Type B pancreatic cell (in vitro differentiated cells): ENCODE results near the gene GOLGA7B. TPM values are rescaled to one million over a fixed set of nuclear protein-coding genes. Genes with fewer than 3 reads are reported as not detected.
"Not testable (repeated sequence)": the region's sequence is repeated elsewhere in the genome, so short reads cannot be mapped to it uniquely, and the experiment has no call there.

Experiments
- DNase-seq: peaks from one replicate; pipeline ENCODE4 v3.0.0; 2021; ENCODE audit warnings: mixed read lengths; ENCODE audit not compliant: unreplicated experiment; ENCODE audit errors: extremely low spot score
- H3K27ac Mint-ChIP-seq: 2 replicates; pipeline ENCODE4 v1.8.0; 2021; ENCODE audit warnings: mild to moderate bottlenecking, mixed read lengths
- H3K27me3 Mint-ChIP-seq: 2 replicates; pipeline ENCODE4 v1.8.0; 2021; ENCODE audit warnings: mixed read lengths
- H3K36me3 Mint-ChIP-seq: 2 replicates; pipeline ENCODE4 v1.8.0; 2021; ENCODE audit warnings: mixed read lengths
- H3K4me1 Mint-ChIP-seq: one replicate; pipeline ENCODE4 v1.8.0; 2021; ENCODE audit warnings: mixed read lengths; ENCODE audit not compliant: unreplicated experiment
- H3K4me3 Mint-ChIP-seq: 2 replicates; pipeline ENCODE4 v1.8.0; 2021; ENCODE audit warnings: mild to moderate bottlenecking, mixed read lengths
- H3K9me3 Mint-ChIP-seq: 2 replicates; pipeline ENCODE4 v1.8.0; 2021; ENCODE audit warnings: mixed read lengths
- total RNA-seq: library from RNA; stranded (reverse); gene quantifications from 2 replicates; pipeline ENCODE4 v1.2.1, GENCODE V29; 2021; ENCODE audit warnings: low replicate concordance
- TF ChIP-seq, protein P1 (sequence below): fragments of 200-600 bp; sonication (generic); conservative IDR thresholded peaks from 2 replicates; pipeline ENCODE4 v1.5.0; 2021; ENCODE audit warnings: antibody characterized with exemption, mild to moderate bottlenecking

The GOLGA7B gene
- total RNA-seq, 1 donor from 2014 or later: 0.41 TPM

DNA sequence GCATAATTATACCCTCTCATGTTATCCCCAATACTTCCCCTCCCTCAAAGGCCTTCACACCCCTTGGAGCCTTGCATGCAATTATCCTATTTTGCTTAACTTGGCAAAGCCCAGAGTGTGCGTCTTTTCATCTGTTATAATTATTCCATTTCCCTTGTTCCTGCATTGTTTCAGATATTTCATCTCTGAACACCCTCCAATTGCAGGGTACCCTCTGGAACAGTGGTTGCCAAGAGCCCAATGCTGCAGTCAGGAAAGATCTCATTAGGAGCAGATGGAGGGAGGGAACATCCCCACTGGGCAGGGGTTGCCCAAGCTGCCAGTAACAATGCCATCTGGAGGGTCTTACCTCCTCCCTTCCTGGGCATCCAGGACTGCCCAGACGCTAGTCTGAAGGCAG is 18.4 kb upstream of the GOLGA7B start:
- Mint-ChIP-seq H3K9me3 (no peaks in the 10 kb centered on the region), H3K4me3 (no peak overlapping the region), H3K27me3 (peaks cover 47% of the 10 kb centered on the region), H3K4me1 (no peaks in the 10 kb centered on the region), H3K36me3 (no peaks in the 10 kb centered on the region), H3K27ac (no peak overlapping the region)
- DNase-seq: no peak
- TF ChIP-seq, protein P1, sequence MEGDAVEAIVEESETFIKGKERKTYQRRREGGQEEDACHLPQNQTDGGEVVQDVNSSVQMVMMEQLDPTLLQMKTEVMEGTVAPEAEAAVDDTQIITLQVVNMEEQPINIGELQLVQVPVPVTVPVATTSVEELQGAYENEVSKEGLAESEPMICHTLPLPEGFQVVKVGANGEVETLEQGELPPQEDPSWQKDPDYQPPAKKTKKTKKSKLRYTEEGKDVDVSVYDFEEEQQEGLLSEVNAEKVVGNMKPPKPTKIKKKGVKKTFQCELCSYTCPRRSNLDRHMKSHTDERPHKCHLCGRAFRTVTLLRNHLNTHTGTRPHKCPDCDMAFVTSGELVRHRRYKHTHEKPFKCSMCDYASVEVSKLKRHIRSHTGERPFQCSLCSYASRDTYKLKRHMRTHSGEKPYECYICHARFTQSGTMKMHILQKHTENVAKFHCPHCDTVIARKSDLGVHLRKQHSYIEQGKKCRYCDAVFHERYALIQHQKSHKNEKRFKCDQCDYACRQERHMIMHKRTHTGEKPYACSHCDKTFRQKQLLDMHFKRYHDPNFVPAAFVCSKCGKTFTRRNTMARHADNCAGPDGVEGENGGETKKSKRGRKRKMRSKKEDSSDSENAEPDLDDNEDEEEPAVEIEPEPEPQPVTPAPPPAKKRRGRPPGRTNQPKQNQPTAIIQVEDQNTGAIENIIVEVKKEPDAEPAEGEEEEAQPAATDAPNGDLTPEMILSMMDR: no peak

DNA sequence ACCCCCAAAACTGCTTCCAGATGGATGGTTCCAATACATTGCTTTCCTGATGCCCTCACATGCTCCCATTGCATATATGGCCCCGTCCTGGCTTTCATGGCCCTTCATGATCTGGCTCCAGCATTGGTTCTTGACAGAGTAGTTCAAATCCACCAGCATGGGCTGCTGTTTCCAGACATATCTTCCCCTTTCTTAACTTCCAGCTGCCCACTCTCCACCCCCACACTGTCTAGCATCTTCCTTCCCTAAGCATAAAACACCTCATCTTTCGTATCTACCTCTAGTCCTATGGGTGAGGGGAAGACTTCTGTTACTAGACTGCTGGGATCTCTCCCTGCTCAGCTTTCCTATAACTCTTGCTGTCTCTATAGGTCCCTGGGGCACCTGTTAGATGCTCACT is 13.2 kb upstream of the GOLGA7B start:
- TF ChIP-seq, protein P1: no peak
- Mint-ChIP-seq H3K27ac (no peak overlapping the region), H3K27me3 (peaks cover 62% of the 10 kb centered on the region), H3K9me3 (no peaks in the 10 kb centered on the region), H3K4me3 (no peak overlapping the region), H3K4me1 (no peaks in the 10 kb centered on the region), H3K36me3 (no peaks in the 10 kb centered on the region)
- DNase-seq: no peak

DNA sequence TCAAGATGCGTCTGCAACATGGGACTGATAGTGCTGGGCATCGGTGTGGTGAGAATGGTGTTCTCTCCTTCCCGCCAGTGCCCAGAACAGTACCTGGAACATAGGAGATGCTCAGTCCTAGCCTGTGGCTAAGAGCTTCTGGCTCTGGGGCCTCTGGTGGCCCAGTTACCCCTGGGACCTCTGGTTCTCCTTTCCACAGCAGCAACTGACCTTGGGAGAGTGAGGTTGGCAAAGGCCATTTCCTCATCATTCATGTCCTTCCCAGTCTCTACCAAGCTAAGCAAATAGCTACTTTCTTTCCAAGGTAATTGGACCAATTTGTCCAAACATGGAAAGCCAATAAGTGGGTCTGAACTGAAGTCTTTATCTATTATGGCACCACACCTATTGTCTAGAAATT is 11.6 kb upstream of the GOLGA7B start:
- no peak for DNase-seq
- no peaks in the 10 kb centered on the region for H3K9me3 Mint-ChIP-seq
- TF ChIP-seq, protein P1: no peak
- no peak overlapping the region for H3K4me3 Mint-ChIP-seq
- no peaks in the 10 kb centered on the region for H3K36me3 Mint-ChIP-seq
- peaks cover 52% of the 10 kb centered on the region for H3K27me3 Mint-ChIP-seq
- H3K27ac Mint-ChIP-seq: no peak overlapping the region
- H3K4me1 Mint-ChIP-seq: no peaks in the 10 kb centered on the region

DNA sequence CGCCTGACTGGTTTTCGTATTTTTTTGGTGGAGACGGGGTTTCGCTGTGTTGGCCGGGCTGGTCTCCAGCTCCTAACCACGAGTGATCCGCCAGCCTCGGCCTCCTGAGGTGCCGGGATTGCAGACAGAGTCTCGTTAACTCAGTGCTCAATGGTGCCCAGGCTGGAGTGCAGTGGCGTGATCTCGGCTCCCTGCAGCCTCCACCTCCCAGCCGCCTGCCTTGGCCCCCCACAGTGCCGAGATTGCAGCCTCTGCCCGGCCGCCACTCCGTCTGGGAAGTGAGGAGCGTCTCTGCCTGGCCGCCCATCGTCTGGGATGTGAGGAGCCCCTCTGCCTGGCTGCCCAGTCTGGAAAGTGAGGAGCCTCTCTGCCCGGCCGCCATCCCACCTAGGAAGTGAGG is 8.5 kb upstream of the GOLGA7B start:
- H3K27ac Mint-ChIP-seq, DNase-seq, H3K9me3 Mint-ChIP-seq, H3K36me3 Mint-ChIP-seq, H3K4me1 Mint-ChIP-seq, H3K4me3 Mint-ChIP-seq: not testable (repeated sequence)
- peaks cover 39% of the 10 kb centered on the region for H3K27me3 Mint-ChIP-seq

DNA sequence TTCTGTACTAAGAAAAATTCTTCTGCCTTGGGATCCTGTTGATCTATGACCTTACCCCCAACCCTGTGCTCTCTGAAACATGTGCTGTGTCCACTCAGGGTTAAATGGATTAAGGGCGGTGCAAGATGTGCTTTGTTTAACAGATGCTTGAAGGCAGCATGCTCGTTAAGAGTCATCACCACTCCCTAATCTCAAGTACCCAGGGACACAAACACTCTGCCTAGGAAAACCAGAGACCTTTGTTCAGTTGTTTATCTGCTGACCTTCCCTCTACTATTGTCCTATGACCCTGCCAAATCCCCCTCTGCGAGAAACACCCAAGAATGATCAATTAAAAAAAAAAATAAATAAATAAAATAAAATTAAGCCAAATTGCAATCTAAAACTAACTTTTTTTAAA is 7.5 kb upstream of the GOLGA7B start:
- H3K27me3 Mint-ChIP-seq: peaks cover 30% of the 10 kb centered on the region

DNA sequence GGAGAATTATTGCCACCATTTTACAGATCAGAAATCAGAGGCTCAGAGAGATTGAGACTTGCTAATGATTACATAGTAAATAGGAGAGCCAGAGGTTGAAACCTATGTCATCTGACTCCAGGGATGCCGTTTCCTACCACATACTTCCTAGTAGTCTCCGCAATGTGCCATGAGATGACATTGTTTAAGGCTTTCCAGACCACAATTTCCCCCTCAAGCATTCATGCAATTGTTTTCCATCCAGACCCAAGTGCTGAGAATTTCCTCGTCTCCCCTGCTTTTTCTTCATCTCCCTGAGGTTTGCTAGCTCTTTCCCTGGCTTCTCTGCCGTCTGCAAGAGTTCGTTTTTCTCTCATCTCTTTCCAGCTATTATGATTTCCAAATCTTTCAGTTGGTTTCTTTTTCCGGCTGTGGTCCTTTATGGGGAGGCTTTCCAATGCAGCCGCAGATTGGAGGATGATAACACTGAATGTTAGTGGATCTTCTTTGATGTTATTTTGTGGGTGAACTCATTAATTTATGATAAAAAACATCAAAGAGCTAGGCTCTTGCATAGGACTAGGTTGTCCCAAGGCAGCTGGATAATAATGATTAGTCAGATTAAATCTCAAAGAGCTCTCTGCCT is 6.9 kb upstream of the GOLGA7B start:
- Mint-ChIP-seq H3K27me3 (peaks cover 26% of the 10 kb centered on the region), H3K9me3 (no peaks in the 10 kb centered on the region), H3K4me3 (no peak overlapping the region), H3K27ac (no peak overlapping the region), H3K36me3 (no peaks in the 10 kb centered on the region), H3K4me1 (no peaks in the 10 kb centered on the region)
- TF ChIP-seq, protein P1: no peak
- DNase-seq: no peak

More for the DNA sequence above, 7.5 kb upstream of the GOLGA7B start:
- not testable (repeated sequence) for H3K4me3 Mint-ChIP-seq, H3K4me1 Mint-ChIP-seq, DNase-seq, H3K9me3 Mint-ChIP-seq, H3K27ac Mint-ChIP-seq, H3K36me3 Mint-ChIP-seq

DNA sequence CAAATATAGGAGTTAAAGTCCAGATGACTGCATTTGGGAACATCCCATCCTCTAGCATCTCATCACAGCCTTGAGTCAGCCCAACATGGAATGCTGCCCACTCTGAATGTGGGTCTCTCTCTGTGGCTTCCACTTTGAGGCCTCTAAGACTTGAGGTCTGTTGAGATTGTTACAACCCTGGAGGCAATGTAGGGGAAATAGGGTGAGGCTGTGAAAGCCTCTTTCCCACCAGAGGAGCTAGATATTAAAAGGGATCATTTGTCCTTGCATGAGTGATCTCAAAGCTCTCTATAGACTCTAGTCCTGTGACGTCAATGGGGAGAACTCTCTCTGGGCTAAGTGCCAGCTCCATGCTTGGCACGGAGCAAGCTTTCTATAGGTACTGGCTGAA is 6.4 kb upstream of the GOLGA7B start:
- Mint-ChIP-seq H3K4me3 (no peak overlapping the region), H3K4me1 (no peaks in the 10 kb centered on the region), H3K9me3 (no peaks in the 10 kb centered on the region), H3K27ac (no peak overlapping the region), H3K27me3 (peaks cover 28% of the 10 kb centered on the region), H3K36me3 (no peaks in the 10 kb centered on the region)
- no peak for DNase-seq
- TF ChIP-seq, protein P1: no peak

DNA sequence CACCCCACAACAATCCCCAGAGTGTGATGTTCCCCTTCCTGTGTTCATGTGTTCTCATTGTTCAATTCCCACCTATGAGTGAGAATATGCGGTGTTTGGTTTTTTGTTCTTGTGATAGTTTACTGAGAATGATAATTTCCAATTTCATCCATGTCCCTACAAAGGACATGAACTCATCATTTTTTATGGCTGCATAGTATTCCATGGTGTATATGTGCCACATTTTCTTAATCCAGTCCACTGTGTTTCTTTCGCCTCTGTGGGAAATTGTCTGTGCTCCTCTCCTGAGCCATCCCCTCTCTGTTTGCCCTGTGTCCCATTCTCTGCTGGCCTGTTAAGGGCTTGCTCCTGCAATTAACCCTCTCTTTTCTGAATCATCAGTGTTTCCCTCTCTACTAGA is 5.7 kb upstream of the GOLGA7B start:
- not testable (repeated sequence) for H3K4me3 Mint-ChIP-seq, H3K36me3 Mint-ChIP-seq, H3K27ac Mint-ChIP-seq, H3K9me3 Mint-ChIP-seq, H3K4me1 Mint-ChIP-seq, DNase-seq
- H3K27me3 Mint-ChIP-seq: peaks cover 27% of the 10 kb centered on the region
